Activated CD8-positive, alpha-beta memory T cell treated with anti-CD3 and anti-CD28 coated beads, Interleukin-2, amount 50 U/mL, for 1 hour (primary cell): Measurements from ENCODE around the gene TTC1.

ENCODE experiments used
- DNase-seq: peaks from one replicate; pipeline ENCODE4 v3.0.0-alpha.2; 2020; ENCODE audit errors: extremely low read depth

Gene TTC1

GRCh38 chr5:160087199-160087598 is 78.3 kb downstream of the TTC1 start:
- no peak for DNase-seq

- DNase-seq = no peak
These were observed 79.9 kb downstream of the TTC1 start for GRCh38 chr5:160088805-160089204.

- no peak for DNase-seq
These were observed 80.6 kb downstream of the TTC1 start for GRCh38 chr5:160089531-160089930.

- no peak for DNase-seq
These were observed 81.1 kb downstream of the TTC1 start for GRCh38 chr5:160090059-160090458.

- no peak for DNase-seq
These were observed 83.6 kb downstream of the TTC1 start for GRCh38 chr5:160092514-160092913.

GRCh38 chr5:160092960-160093707 is 84.2 kb downstream of the TTC1 start:
- DNase-seq = no peak

- no peak for DNase-seq
These were observed 87.2 kb downstream of the TTC1 start for GRCh38 chr5:160096178-160096577.

GRCh38 chr5:160097991-160098390 is 89.1 kb downstream of the TTC1 start:
- DNase-seq = no peak

GRCh38 chr5:160105686-160106360 is 96.9 kb downstream of the TTC1 start:
- no peak for DNase-seq

GRCh38 chr5:160108124-160108523 is 99.2 kb downstream of the TTC1 start:
- no peak for DNase-seq
